Muscle layer of colon (tissue), 2 donors: ENCODE measurements around the gene FAM168A.

Source experiments
- H3K27ac ChIP-seq: one replicate; pipeline ENCODE4 v1.7.0; 2013; ENCODE audit warnings: low read depth, mild to moderate bottlenecking, low read length, moderate library complexity
- H3K27me3 ChIP-seq, 2 donors: one replicate each; pipeline ENCODE4 v1.7.0; 2013; ENCODE audit warnings: low read length in 2 of 2, mild to moderate bottlenecking in 2 of 2; ENCODE audit not compliant: insufficient read depth in 2 of 2, control insufficient read depth in 1 of 2
- H3K36me3 ChIP-seq: one replicate; pipeline ENCODE4 v1.7.0; 2013; ENCODE audit warnings: mild to moderate bottlenecking, low read length; ENCODE audit not compliant: insufficient read depth
- H3K4me1 ChIP-seq: one replicate; pipeline ENCODE4 v1.7.0; 2013; ENCODE audit warnings: mild to moderate bottlenecking, low read length; ENCODE audit not compliant: insufficient read depth
- H3K4me3 ChIP-seq, 2 donors: one replicate each; pipeline ENCODE4 v1.7.0; 2013; ENCODE audit warnings: low read length in 2 of 2, low read depth in 1 of 2, mild to moderate bottlenecking in 1 of 2, moderate library complexity in 1 of 2
- H3K9ac ChIP-seq: one replicate; pipeline ENCODE4 v1.7.0; 2013; ENCODE audit warnings: low read length
- H3K9me3 ChIP-seq: one replicate; pipeline ENCODE4 v1.7.0; 2013; ENCODE audit warnings: mild to moderate bottlenecking, low read length
- donor health status: abdominal sarcoma.
- donor health status: Adenocarcinoma of cecum.

FAM168A gene

DNA sequence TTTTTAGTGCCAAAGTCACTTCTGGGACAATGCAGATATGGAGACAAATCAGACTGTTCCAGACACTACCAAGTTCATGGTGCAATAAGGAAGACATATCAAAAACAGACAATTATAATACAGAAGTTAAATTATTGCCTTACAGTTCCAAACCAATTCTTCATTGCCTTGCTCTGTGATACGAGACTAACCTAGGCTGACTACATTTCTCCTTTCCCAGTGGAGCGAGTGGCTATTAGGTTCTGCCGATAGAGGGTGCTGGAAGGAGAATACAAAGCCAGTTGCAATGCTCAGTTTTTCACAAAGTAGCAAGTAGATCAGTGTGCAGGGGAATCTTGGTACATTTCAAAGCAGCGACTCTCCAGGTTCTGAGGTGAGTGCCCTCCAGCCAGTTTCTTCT, 67.8 kb downstream of the FAM168A start:
- no peak overlapping the region for H3K27ac ChIP-seq

DNA sequence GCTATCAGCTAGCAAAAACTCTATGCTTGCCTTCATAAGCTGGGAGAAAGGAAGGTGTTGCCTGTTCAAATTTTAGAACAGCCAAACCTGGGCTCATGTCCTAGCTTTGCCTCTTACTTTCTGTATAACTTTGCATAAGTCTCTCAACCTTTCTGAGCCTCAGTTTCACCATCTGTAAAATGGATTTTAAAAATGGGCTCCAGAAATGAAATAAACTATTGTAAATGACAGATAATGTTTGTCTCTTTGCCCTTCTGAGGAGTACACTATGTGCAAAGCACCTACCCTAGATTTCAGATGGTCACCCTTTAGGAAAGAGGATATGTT, 68.7 kb downstream of the FAM168A start:
- no peak overlapping the region for H3K27ac ChIP-seq
- H3K4me3 ChIP-seq = no peak overlapping the region

More for the DNA sequence above, 67.8 kb downstream of the FAM168A start:
- Histone ChIP-seq H3K9ac (no peak overlapping the region), H3K9me3 (no peaks in the 10 kb centered on the region), H3K4me3 (no peak overlapping the region), H3K36me3 (no peaks in the 10 kb centered on the region), H3K4me1 (peaks cover 33% of the 10 kb centered on the region), H3K27me3 (no peaks in the 10 kb centered on the region)

DNA sequence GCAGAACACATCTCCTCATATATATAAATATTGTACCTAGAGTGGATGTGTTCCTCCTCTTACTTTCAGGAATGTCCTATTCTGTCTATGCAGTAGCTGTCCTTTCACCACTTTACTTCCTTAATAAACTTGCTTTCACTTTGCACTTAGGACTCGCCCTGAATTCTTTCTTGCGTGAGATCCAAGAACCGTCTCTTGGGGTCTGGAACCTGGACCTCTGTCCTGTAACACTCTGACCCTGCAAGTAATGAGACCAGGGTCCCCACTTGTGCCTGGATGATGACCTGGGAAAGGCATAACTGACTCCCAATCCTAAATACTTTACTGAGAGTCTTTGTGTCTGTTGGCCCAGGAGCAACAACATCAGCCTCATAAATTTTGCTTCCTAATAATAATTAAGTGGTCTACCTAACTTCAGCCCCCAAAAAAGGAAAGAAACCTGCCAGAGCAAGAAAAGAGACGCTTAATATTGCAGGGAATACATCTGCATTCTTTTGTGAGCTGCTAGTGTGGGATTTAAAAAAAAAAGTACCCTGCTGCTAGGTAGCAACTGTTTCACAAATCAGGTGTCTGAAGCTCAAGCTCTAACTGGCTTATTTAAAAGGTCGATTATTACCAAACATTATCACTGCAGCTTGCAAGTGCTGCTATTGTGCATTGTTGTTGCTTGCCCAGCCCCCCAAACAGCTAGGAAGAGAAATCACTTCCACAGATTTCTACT, 69.3 kb downstream of the FAM168A start:
- Histone ChIP-seq H3K4me3 (peak overlapping the region in 1 of 2 donors; percentile 38), H3K27ac (no peak overlapping the region), H3K9ac (no peak overlapping the region), H3K27me3 (no peaks in the 10 kb centered on the region), H3K36me3 (no peaks in the 10 kb centered on the region), H3K9me3 (no peaks in the 10 kb centered on the region), H3K4me1 (peaks cover 33% of the 10 kb centered on the region)

More for the DNA sequence above, 68.7 kb downstream of the FAM168A start:
- peaks cover 33% of the 10 kb centered on the region for H3K4me1 ChIP-seq
- H3K9ac ChIP-seq = no peak overlapping the region
- H3K9me3 ChIP-seq = no peaks in the 10 kb centered on the region
- no peaks in the 10 kb centered on the region for H3K36me3 ChIP-seq
- no peaks in the 10 kb centered on the region for H3K27me3 ChIP-seq

DNA sequence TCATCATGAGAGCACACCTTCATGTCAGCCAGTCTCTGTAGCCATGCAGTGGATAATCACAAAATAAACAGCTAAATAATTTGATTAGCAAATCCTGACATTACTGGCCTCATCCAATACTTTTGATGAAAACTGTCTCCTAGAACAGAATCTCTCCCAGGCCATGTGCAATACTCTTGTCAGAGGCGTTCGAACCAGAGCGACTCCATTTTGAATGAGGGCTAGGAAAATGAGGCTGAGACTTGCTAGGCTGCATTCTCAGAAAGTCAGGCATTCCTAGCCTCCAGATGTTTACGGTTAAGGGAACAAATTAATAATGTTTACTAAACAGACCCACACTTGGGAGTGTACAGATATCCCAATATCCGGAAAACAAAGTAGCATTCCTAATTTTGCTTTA, 69.9 kb downstream of the FAM168A start:
- H3K9ac ChIP-seq = no peak overlapping the region
- peaks cover 33% of the 10 kb centered on the region for H3K4me1 ChIP-seq
- no peaks in the 10 kb centered on the region for H3K27me3 ChIP-seq
- no peak overlapping the region for H3K27ac ChIP-seq
- no peaks in the 10 kb centered on the region for H3K36me3 ChIP-seq
- H3K9me3 ChIP-seq = no peaks in the 10 kb centered on the region
- H3K4me3 ChIP-seq = no peak overlapping the region

DNA sequence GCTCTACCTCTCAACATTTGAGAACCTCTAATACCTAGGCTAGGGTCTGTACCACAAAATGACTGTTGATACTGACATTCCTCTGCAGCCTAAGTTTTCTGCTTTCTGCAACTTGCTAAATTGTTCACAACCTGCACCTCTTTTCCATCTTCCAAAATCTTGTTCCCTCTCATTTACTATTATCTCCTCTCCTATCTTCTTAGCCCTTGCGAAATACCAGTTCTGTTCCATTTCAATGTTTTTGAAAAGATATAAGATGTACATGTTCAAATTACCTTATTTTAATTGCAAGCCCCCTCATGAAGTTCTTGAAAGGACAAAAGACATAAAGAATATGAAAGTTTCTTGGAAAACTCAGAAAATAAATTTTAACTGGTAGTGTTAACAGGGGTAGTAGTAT, 72.3 kb downstream of the FAM168A start:
- no peak overlapping the region for H3K27ac ChIP-seq
- no peak overlapping the region for H3K9ac ChIP-seq

DNA sequence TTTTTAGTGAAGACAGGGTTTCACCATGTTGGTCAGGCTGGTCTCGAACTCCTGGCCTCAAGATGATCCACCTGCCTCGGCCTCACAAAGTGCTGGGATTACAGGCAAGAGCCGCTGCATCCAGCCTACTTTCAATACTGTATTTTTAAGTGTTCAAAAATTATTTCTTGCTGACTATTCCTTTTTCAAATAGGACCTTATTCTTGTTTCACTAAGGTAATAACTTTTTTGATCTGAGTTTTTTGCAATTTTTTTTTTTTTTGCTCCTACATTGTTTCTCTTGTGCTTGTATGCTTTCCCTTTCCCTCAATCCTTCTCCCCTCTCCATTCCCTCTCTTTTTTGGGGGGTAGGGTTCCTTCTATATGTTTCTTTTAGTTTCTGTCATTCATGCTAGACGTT, 73.1 kb downstream of the FAM168A start:
- Histone ChIP-seq H3K36me3 (no peaks in the 10 kb centered on the region), H3K4me3 (no peak overlapping the region), H3K27ac (no peak overlapping the region), H3K27me3 (no peaks in the 10 kb centered on the region), H3K9me3 (no peaks in the 10 kb centered on the region), H3K9ac (no peak overlapping the region), H3K4me1 (peaks cover 29% of the 10 kb centered on the region)

More for the DNA sequence above, 72.3 kb downstream of the FAM168A start:
- Histone ChIP-seq H3K27me3 (no peaks in the 10 kb centered on the region), H3K4me3 (no peak overlapping the region), H3K9me3 (no peaks in the 10 kb centered on the region), H3K36me3 (no peaks in the 10 kb centered on the region), H3K4me1 (peaks cover 29% of the 10 kb centered on the region)

DNA sequence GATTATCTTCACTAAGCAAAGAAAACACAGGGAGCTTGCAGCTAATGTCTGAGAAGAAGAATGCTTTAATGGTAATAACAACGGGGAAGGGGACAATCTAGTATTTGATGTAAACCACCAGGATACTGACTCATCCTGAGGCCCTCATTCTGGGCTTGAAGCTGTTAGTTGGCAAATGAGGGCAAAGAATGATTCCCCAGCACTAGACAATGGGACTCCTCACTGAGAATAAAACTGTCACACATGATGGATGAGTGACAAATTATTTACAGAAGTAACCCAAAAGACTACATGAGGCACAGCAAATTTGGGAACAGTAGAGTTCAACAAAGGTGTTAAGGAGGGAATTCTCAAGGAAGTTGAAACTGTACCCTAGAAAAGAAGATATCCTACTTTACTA, 76.3 kb downstream of the FAM168A start:
- peaks cover 4% of the 10 kb centered on the region for H3K4me1 ChIP-seq
- H3K4me3 ChIP-seq = no peak overlapping the region
- H3K27me3 ChIP-seq = no peaks in the 10 kb centered on the region
- no peak overlapping the region for H3K9ac ChIP-seq
- no peaks in the 10 kb centered on the region for H3K9me3 ChIP-seq
- H3K27ac ChIP-seq = no peak overlapping the region
- H3K36me3 ChIP-seq = no peaks in the 10 kb centered on the region

DNA sequence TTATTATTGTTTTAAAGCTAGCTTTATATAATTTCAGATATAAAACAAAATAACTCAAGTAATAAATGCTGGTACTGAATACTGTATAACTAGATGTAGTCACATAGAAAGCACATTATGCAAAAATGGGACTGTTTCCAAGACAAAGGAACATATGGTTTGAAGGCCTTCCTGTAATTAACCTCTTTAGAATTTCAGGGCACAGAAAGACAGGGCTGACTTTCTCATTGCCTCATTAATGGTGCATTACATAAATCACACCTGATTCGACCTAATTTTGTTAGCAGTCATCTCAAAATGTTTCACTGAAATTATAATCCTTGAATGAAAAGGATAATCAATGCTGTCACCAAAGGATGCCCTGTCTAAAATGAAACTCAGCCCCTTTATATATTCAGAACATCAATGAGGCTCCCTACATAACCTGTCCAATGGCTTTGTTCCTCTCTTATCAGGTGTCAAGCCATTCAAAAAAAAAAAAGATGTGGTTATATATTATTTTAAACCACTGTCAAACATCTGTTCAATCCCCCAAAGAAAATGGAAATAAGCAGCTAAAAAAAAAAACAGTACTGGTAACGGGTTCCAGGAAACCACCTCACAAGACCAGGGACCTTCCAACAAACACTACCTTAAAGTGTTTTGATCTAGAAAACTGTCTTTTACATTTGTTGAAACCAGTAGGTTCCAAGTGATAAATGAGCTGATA, 77.4 kb downstream of the FAM168A start:
- no peak overlapping the region for H3K27ac ChIP-seq
- H3K9ac ChIP-seq = no peak overlapping the region
- no peaks in the 10 kb centered on the region for H3K9me3 ChIP-seq

DNA sequence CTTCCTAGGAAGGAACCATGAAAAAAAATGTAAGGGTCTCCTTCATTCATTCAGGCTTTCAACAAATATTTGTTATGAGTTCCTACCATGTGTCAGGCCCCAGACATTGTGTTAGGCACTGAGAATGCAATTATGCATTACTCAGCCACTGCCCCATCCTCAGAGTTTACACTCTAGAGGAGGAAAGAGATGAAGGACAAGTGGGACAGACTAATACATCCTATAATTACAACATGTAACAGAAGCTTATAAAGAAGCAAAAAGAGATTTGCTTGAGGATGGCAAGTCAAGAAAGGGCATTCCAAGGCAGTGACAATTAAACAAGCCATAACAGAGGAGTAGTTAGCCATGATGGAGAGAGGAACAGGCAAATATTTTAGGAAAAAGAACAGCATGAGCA, 78.6 kb downstream of the FAM168A start:
- Histone ChIP-seq H3K27me3 (no peaks in the 10 kb centered on the region), H3K36me3 (no peaks in the 10 kb centered on the region), H3K9ac (no peak overlapping the region), H3K27ac (no peak overlapping the region), H3K4me3 (no peak overlapping the region), H3K4me1 (no peaks in the 10 kb centered on the region), H3K9me3 (no peaks in the 10 kb centered on the region)

More for the DNA sequence above, 77.4 kb downstream of the FAM168A start:
- H3K36me3 ChIP-seq = no peaks in the 10 kb centered on the region
- H3K27me3 ChIP-seq = no peaks in the 10 kb centered on the region
- no peaks in the 10 kb centered on the region for H3K4me1 ChIP-seq
- H3K4me3 ChIP-seq = no peak overlapping the region

DNA sequence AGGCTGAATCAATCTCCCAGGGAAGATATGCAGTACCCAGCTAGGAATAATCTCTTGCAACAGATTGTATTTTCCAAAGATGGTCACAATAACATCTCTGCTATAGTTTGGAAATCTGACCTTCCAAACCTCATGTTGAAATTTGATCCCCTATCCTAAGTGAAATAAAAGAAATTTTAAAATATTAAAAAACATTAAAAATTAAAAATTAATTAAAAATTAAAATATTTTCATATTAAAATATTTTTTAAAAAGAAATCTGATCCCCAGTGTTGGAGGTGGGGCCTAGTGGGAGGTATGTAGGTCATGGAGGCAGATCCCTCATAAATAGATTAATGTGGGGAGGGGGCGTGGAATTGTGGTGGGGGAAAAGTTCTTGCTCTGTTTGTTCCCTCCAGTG, 79.7 kb downstream of the FAM168A start:
- no peak overlapping the region for H3K9ac ChIP-seq
- no peaks in the 10 kb centered on the region for H3K36me3 ChIP-seq
- H3K4me3 ChIP-seq = no peak overlapping the region
- H3K27me3 ChIP-seq = no peaks in the 10 kb centered on the region
- H3K27ac ChIP-seq = no peak overlapping the region
- H3K4me1 ChIP-seq = no peaks in the 10 kb centered on the region
- H3K9me3 ChIP-seq = no peaks in the 10 kb centered on the region

DNA sequence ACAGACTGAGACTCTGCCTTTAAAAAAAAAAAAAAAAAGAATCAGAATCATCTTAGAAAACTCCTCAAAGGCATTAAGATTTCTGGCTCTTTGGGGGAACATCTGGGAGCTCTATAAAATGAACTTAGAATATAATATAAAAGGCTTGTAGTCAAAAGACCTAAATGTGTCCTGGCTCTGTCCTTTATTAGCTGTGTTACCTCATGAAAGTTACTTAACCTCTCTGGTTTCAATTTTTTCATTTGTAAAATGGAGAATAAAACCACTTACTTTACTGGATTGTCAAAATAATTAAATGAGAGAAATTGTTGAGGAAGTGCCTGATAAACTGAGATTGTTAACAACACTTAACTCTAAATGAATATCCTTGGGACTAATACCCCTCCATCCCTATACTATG, 81.8 kb downstream of the FAM168A start:
- H3K27ac ChIP-seq = no peak overlapping the region
- H3K4me3 ChIP-seq = no peak overlapping the region
- H3K9me3 ChIP-seq = no peaks in the 10 kb centered on the region
- H3K4me1 ChIP-seq = no peaks in the 10 kb centered on the region
- no peaks in the 10 kb centered on the region for H3K27me3 ChIP-seq
- no peaks in the 10 kb centered on the region for H3K36me3 ChIP-seq
- no peak overlapping the region for H3K9ac ChIP-seq

DNA sequence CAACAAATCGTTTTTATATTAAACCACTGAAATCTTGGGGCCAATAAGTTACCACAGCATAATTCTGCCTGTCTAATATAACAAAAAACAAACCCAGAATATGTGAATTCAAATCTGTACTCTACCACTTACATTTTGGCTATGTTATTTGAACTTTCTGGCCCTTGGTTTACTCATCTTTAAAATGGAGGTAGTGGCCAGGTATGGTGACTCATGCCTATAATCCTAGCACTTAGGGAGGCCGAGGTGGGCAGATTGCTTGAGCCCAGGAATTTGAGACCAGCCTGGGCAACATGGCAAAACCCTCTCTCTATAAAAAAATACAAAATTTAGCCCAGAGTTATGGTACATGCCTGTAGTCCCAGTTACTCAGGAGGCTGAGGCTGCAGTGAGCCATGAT, 84.2 kb downstream of the FAM168A start:
- no peaks in the 10 kb centered on the region for H3K9me3 ChIP-seq

More for the DNA sequence above, 84.2 kb downstream of the FAM168A start:
- Histone ChIP-seq H3K27me3 (no peaks in the 10 kb centered on the region), H3K9ac (no peak overlapping the region), H3K4me1 (no peaks in the 10 kb centered on the region), H3K4me3 (no peak overlapping the region), H3K36me3 (no peaks in the 10 kb centered on the region), H3K27ac (no peak overlapping the region)
